B cell (primary cell): ENCODE results near the gene LARGE1.

Source experiments
- CTCF ChIP-seq: fragments of 200-600 bp; IDR thresholded peaks from one replicate; pipeline ENCODE4 v1.8.0; 2022; ENCODE audit warnings: antibody characterized with exemption, mild to moderate bottlenecking
- EZH2 ChIP-seq: IDR thresholded peaks from 2 replicates; pipeline ENCODE4 v1.6.1; 2012; ENCODE audit warnings: borderline replicate concordance, low read depth, mild to moderate bottlenecking, moderate library complexity, low read length; ENCODE audit not compliant: insufficient read depth, poor library complexity, severe bottlenecking

- TF ChIP-seq CTCF (no peak), EZH2 (no peak)
Observed at GRCh38 chr22:33745501-33745900, 174.8 kb downstream of the LARGE1 start.
